HG03103 (cell line): Measurements from ENCODE around the gene LPAR6.

Experiments used
- ATAC-seq: cut with Tn5 transposase; IDR thresholded peaks from one replicate; pipeline ENCODE4 v1.9.1; 2021; ENCODE audit warnings: low read depth; ENCODE audit not compliant: unreplicated experiment

Gene LPAR6

GRCh38 chr13:48415516-48415915 lies 2.6 kb upstream of the LPAR6 start:
- ATAC-seq, result no peak

- ATAC-seq, result no peak
Measured at GRCh38 chr13:48414501-48414900, 1.6 kb upstream of the LPAR6 start.

- ATAC-seq, result no peak
Measured at GRCh38 chr13:48411841-48412531, 927 bp downstream of the LPAR6 start.

GRCh38 chr13:48411147-48411794 lies 1.6 kb downstream of the LPAR6 start:
- ATAC-seq, result no peak

GRCh38 chr13:48410199-48410598 lies 2.7 kb downstream of the LPAR6 start:
- no peak for ATAC-seq

- ATAC-seq, result no peak
Measured at GRCh38 chr13:48405875-48406274, 7.0 kb downstream of the LPAR6 start.

- no peak for ATAC-seq
Measured at GRCh38 chr13:48404952-48405351, 8.0 kb downstream of the LPAR6 start.

GRCh38 chr13:48403913-48404312 lies 9.0 kb downstream of the LPAR6 start:
- ATAC-seq, result no peak

- ATAC-seq, result no peak
Measured at GRCh38 chr13:48403151-48403631, 9.7 kb downstream of the LPAR6 start.

GRCh38 chr13:48402325-48402932 lies 10.5 kb downstream of the LPAR6 start:
- no peak for ATAC-seq

- ATAC-seq, result no peak
Measured at GRCh38 chr13:48401480-48401879, 11.4 kb downstream of the LPAR6 start.

GRCh38 chr13:48400850-48401291 lies 12.0 kb downstream of the LPAR6 start:
- ATAC-seq, result no peak

- no peak for ATAC-seq
Measured at GRCh38 chr13:48400090-48400694, 12.7 kb downstream of the LPAR6 start.

- no peak for ATAC-seq
Measured at GRCh38 chr13:48398450-48399095, 14.3 kb downstream of the LPAR6 start.

GRCh38 chr13:48397744-48398143 lies 15.2 kb downstream of the LPAR6 start:
- no peak for ATAC-seq

GRCh38 chr13:48393698-48394085 lies 19.2 kb downstream of the LPAR6 start:
- ATAC-seq, result no peak

- no peak for ATAC-seq
Measured at GRCh38 chr13:48393030-48393697, 19.7 kb downstream of the LPAR6 start.

- no peak for ATAC-seq
Measured at GRCh38 chr13:48391257-48391656, 21.7 kb downstream of the LPAR6 start.

GRCh38 chr13:48386816-48387215 lies 26.1 kb downstream of the LPAR6 start:
- ATAC-seq, result no peak

GRCh38 chr13:48383384-48383783 lies 29.5 kb downstream of the LPAR6 start:
- no peak for ATAC-seq
